HG03558 (cell line): ENCODE data around the gene MCM8.
A peak's percentile ranks its signal among the peaks of the same experiment; 100 is the strongest.
"Not testable (repeated sequence)": the region's sequence is repeated elsewhere in the genome, so short reads cannot be mapped to it uniquely, and the experiment has no call there.

Experiments
- ATAC-seq: cut with Tn5 transposase; IDR thresholded peaks from one replicate; pipeline ENCODE4 v1.9.1; 2021; ENCODE audit warnings: moderate number of reproducible peaks; ENCODE audit not compliant: unreplicated experiment; ENCODE audit errors: extremely low read depth

MCM8 gene

GRCh38 chr20:5991623-5992441 is 41.4 kb downstream of the MCM8 start:
- ATAC-seq: no peak

DNA sequence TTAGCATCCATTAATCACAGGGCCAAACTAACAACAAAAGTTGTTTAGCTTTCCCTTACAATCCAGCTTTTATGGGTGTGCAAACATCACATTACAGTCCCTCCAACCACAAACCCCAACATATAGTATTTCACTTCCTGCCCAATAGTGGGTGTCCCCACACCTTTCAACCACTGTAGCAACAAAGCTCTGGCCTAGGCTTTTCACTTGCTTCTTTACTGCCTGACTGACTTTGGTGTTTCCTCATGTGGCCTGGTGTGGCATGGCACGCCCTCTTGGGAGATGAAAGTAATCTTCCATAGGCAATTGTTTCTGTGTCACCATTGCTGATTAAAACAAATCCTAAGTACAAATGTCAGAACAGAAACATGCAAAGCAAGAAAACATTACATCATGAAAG is 46.3 kb downstream of the MCM8 start:
- ATAC-seq: peak; percentile 90

DNA sequence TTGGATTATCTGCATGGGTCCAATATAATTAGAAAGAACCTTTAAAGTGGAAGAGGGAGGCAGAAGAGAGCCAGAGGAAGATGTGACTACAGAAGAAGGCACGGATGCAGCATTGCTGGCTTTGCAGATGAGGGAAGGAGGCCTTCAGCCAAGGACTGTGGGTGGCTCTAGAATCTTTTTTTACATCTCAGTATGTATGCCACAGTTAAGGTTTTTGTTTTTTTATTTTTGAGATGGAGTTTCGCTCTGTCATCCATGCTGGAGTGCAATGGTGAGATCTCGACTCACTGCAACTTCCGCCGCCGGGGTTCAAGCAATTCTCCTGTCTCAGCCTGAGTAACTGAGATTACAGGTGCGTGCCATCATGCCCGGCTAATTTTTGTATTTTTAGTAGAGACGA is 49.3 kb downstream of the MCM8 start:
- ATAC-seq: no peak

DNA sequence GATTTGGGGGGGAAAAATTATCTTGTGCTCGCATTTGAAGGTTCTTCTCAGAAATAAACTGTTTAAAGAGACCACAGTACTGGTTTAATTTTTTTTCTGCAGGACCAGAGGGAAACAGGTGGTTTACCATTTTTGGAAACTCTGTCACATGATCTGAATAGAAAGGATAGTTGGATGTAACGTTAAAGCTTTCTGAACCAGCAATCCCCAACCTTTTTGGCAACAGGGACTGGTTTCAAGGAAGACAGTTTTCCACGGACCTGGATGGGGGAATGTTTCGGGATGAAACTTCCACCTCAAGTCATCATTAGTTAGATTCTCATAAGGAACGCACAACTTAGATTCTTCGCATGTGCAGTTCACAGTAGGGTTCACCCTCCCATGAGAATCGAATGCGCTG is 50.4 kb downstream of the MCM8 start:
- ATAC-seq: no peak

- ATAC-seq: no peak
These were observed 56.1 kb downstream of the MCM8 start for GRCh38 chr20:6006603-6006949.

DNA sequence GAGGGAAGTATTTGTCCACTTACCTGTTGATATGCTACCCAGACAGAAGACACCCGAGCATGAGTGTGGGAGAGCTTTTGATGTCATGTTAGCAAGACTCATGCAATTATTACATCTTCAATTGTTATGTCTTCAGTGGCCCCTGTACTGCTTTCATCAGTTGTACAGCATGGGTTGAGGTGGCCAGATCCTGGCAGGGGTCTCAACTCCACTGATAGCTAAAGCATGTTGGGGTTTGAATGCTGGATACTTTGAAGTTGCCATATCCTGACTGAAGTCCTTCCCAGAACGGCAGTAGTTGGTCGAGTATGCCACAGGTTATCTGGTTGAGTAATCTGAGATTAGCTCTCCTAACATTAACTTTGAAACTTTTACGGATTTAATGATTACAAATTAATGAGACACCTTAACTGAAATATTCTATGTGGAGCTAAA is 56.7 kb downstream of the MCM8 start:
- no peak for ATAC-seq

GRCh38 chr20:6007529-6008103 is 57.2 kb downstream of the MCM8 start:
- no peak for ATAC-seq

DNA sequence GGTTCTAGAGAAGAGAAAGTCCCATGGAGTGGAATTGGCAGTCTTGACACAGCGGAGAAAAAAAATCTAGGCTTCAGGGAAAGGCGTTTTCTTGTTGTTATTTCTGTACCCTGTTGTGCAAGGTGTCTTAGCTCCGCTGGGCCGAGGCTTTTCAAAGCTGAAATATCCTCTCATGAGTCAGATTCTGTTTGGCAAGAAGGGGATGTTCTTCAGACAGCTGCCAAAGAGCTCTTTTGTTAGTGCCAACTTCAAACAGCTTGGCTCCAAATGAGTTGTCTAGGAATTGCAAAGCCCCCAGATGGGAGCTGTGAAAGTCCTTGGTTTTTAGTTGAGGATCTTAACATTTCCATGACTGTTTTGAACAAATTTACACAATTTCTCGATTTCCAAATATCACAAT is 57.8 kb downstream of the MCM8 start:
- ATAC-seq: no peak

DNA sequence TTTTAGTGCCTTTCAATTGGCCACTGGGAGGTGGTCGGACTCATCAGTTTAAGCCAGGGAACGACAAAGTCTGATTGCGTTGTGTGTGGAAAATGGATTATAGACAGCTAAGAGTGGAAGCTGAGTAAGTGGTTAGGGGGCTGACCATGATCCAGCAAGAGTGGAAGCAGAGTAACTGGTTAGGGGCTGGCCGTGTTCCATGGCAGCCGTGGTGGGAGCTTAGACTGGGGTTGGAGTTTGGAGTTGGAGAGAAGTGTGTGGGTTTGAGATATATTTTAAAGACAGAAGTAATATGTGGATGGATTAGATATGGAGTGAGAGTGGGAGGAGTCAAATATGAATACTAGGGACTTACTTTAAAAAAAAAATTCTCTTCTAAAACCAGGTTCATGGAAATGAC is 61.7 kb downstream of the MCM8 start:
- no peak for ATAC-seq

DNA sequence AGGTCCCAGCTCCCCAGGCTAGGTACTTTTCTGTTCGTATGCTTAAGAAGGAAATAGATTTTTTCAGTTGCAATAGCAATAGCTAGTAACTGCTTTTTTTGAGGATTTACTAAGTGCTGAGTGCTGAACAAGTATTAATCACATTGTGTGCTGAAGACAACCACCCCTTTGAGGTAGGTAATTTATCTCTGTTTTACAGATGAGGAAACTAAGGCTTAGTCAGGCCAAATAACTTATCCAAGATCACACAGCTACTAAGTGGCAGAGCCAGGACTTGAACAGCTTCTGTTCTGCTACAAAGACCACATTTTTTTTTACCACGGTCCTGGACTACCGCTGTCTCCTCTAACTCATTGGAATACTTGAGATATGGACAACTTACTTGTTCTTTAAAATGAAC is 63.6 kb downstream of the MCM8 start:
- no peak for ATAC-seq

- no peak for ATAC-seq
These were observed 64.5 kb downstream of the MCM8 start for GRCh38 chr20:6014957-6015356.

DNA sequence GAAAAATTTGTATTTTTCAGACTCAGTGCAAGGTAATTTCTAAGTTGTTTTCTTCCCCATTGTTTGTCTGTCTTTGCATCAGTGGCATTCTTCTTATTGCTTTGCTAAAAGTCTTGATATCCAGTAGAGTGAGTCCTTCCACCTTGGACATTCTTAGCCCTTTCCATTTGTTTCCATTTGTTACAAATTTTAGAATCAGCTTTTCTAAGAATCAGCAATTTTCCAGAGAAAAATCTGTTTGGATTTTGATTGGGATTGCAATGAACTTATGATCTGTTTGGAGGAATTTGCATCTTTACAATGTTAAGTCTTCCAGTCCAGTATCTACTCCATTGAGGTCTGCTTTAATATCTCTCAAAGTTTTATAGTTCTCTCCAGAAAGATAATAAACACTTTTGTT is 67.0 kb downstream of the MCM8 start:
- no peak for ATAC-seq

- ATAC-seq: no peak
These were observed 67.4 kb downstream of the MCM8 start for GRCh38 chr20:6017880-6018279.

DNA sequence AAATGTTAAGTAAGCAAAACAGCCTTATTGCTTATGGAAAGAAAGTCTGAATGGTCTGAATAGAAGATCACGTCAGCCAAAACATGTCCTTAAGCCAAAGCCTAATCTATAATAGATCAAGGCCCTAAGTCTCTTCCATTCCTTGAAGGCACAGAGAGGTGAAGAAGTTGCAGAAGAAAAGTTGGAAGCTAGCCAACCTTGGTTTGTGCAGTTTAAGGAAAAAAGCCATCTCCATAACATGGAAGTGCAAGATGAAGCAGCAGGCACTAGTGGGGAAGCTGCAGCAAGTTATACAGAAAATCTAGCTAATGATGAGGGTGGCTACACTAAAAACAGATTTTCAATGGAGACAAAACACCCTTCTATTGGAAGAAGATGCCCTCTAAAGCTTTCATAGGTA is 74.3 kb downstream of the MCM8 start:
- ATAC-seq: no peak

DNA sequence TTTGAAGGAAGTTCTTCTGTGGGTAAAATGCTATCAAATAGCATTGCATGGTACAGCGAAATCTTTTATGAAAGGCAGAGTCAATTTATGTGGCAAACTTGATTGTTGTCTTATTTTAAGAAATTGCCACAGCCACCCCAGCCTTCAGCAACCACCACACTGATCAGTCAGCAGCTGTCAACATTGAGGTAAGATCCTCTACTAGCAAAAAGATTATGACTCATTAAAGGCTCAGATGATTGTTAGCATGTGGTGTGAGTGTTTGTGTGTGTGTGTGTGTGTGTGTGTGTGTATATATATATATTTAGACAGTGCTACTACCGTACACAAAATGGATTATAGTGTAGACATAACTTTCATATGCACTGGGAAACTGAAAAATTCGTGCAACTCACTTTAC is 75.6 kb downstream of the MCM8 start:
- no peak for ATAC-seq

GRCh38 chr20:6028818-6029217 is 78.4 kb downstream of the MCM8 start:
- no peak for ATAC-seq

DNA sequence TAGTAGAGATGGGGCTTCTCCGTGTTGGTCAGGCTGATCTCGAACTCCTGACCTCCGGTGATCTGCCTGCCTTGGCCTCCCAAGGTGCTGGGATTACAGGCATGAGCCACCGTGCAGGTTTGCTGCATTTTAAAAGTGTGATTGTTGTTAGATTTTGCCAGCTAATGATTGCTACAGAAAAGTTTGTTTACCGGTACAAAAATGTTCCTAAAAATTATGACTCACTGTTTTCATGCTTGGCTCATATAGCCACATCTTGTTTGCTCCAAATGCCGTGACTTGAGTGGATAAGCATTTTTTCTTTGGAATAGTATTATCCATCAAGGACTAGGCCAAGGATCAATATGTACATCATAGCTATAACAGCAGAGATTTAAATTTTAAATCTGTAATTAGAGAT is 79.1 kb downstream of the MCM8 start:
- no peak for ATAC-seq

GRCh38 chr20:6030453-6031080 is 80.1 kb downstream of the MCM8 start:
- ATAC-seq: no peak

- ATAC-seq: not testable (repeated sequence)
These were observed 82.5 kb downstream of the MCM8 start for GRCh38 chr20:6032907-6033306.

GRCh38 chr20:6034134-6034969 is 83.9 kb downstream of the MCM8 start:
- no peak for ATAC-seq

DNA sequence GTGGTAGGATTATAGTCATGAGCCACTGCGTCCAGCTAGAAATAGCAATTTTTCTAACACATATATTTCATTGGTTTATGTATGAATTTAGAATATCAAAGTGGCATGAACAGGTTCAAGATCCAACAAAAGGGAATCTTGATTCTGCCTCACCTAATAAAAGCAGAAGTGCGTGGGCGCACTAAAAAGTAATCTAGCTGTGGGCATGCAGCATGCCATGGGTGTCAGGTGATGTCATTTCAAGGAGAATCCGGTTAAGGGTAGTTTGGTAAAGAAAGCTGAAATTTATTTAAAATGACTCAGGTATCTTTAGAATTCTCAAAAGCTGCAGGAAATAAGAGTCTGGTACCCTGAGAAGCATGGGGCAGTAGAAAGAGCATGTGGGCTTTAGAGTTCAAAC is 85.8 kb downstream of the MCM8 start:
- no peak for ATAC-seq
